Right lobe of liver (tissue), 4 donors: ENCODE results near the gene IQSEC1.

Experiments used
- POLR2A ChIP-seq: fragments of 450-650 bp; IDR thresholded peaks from one replicate; pipeline ENCODE4 v1.6.1; 2017; ENCODE audit warnings: antibody characterized with exemption, mild to moderate bottlenecking
- TF ChIP-seq, protein P1 (sequence below), 4 donors: fragments of 200-600 bp in 3 of 4; fragments of 450-650 bp in 1 of 4; IDR thresholded peaks; one replicate each; pipeline versions ENCODE4 v1.5.1 to v1.8.0; 2016 to 2022; ENCODE audit warnings: antibody characterized with exemption in 4 of 4, mild to moderate bottlenecking in 2 of 4
- donor health status: DM: no; HTN: no; CAD: no.
- donor health status: DM: no; HTN: no; CAD: no.
- donor health status: DM: no; HTN: yes; CAD: no.

DNA sequence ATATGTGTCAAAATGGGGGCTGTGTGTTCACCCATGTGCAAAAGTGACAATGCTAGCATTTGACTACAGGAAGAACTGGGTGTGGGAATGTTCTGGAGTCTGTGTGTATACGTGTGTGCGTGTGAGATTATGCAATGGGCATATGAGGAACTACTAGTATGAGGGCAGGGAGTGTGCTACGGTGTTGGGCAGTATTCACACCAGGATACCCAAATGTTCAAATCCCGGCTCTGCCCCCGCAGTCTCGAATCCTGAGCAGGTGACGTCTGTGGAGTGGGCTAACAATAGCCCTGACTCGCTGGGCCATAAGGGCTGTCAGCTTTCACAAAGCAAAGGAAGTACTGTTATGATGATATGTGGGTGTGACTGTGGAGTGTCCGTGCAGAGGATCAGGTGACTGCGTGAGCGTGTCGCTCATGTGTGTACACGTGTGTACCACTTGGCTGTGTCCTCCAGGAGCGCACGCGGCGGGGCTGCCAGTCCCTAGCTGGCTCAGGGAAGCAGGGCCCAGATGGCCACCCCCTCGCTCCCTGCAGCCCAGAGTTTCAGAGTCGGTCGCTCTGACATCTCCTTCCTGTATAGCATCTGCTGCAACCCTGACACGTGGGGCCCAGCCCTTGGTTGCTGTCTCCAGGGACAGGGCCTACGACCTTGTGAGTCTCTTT, 27.2 kb downstream of the IQSEC1 start:
- TF ChIP-seq, protein P1, sequence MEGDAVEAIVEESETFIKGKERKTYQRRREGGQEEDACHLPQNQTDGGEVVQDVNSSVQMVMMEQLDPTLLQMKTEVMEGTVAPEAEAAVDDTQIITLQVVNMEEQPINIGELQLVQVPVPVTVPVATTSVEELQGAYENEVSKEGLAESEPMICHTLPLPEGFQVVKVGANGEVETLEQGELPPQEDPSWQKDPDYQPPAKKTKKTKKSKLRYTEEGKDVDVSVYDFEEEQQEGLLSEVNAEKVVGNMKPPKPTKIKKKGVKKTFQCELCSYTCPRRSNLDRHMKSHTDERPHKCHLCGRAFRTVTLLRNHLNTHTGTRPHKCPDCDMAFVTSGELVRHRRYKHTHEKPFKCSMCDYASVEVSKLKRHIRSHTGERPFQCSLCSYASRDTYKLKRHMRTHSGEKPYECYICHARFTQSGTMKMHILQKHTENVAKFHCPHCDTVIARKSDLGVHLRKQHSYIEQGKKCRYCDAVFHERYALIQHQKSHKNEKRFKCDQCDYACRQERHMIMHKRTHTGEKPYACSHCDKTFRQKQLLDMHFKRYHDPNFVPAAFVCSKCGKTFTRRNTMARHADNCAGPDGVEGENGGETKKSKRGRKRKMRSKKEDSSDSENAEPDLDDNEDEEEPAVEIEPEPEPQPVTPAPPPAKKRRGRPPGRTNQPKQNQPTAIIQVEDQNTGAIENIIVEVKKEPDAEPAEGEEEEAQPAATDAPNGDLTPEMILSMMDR (IDR thresholded peaks at IDR 0.05): no peak
- no peak for TF ChIP-seq POLR2A
